Neural progenitor cell (in vitro differentiated cells): Measurements from ENCODE around the gene MSI2. TPM values are rescaled to one million over a fixed set of nuclear protein-coding genes. Genes with fewer than 3 reads are reported as not detected.

Source experiments
- DNase-seq: peaks from one replicate; pipeline ENCODE4 v3.0.0-alpha.2; 2016; ENCODE audit warnings: low spot score
- H2AFZ ChIP-seq: fragments of 200-600 bp; sonication (generic); replicated peaks from 2 replicates; pipeline ENCODE4 v1.6.1; 2016; ENCODE audit warnings: antibody characterized with exemption
- H3F3A ChIP-seq: fragments of 200-600 bp; sonication (generic); 2 replicates; pipeline ENCODE4 v1.6.1; 2016; ENCODE audit warnings: antibody characterized with exemption, low read depth
- H3K27ac ChIP-seq: fragments of 200-600 bp; sonication (generic); 2 replicates; pipeline ENCODE4 v1.5.1; 2016; ENCODE audit warnings: mild to moderate bottlenecking
- H3K27me3 ChIP-seq: fragments of 200-600 bp; sonication (generic); 2 replicates; pipeline ENCODE4 v1.6.1; 2016; ENCODE audit warnings: mild to moderate bottlenecking, moderate library complexity
- H3K36me3 ChIP-seq: fragments of 200-600 bp; sonication (generic); 2 replicates; pipeline ENCODE4 v1.5.1; 2016
- H3K4me1 ChIP-seq: fragments of 200-600 bp; sonication (generic); 2 replicates; pipeline ENCODE4 v1.6.1; 2016; ENCODE audit warnings: mixed run types
- H3K4me2 ChIP-seq: fragments of 200-600 bp; sonication (generic); 2 replicates; pipeline ENCODE4 v1.6.1; 2016
- H3K4me3 ChIP-seq: fragments of 200-600 bp; sonication (generic); 2 replicates; pipeline ENCODE4 v1.5.1; 2016
- H3K79me2 ChIP-seq: fragments of 200-600 bp; sonication (generic); 2 replicates; pipeline ENCODE4 v1.6.1; 2016; ENCODE audit warnings: low read depth
- H3K9ac ChIP-seq: fragments of 200-600 bp; sonication (generic); 2 replicates; pipeline ENCODE4 v1.6.1; 2016
- H3K9me3 ChIP-seq: fragments of 200-600 bp; sonication (generic); 2 replicates; pipeline ENCODE4 v1.5.1; 2016; ENCODE audit warnings: low read depth
- H4K20me1 ChIP-seq: fragments of 200-600 bp; sonication (generic); 2 replicates; pipeline ENCODE4 v1.6.1; 2016; ENCODE audit warnings: low read depth
- H3K27ac Mint-ChIP-seq: 3 replicates; pipeline ENCODE4 v1.8.0; 2021; ENCODE audit warnings: mixed read lengths
- H3K27me3 Mint-ChIP-seq: 2 replicates; pipeline ENCODE4 v1.8.0; 2022; ENCODE audit warnings: low read depth, mild to moderate bottlenecking, inconsistent platforms, moderate library complexity, mixed read lengths; ENCODE audit not compliant: insufficient read depth
- H3K36me3 Mint-ChIP-seq: 3 replicates; pipeline ENCODE4 v1.8.0; 2021; ENCODE audit warnings: mixed read lengths
- H3K4me1 Mint-ChIP-seq: 3 replicates; pipeline ENCODE4 v1.8.0; 2021; ENCODE audit warnings: mixed read lengths
- H3K4me3 Mint-ChIP-seq: 3 replicates; pipeline ENCODE4 v1.8.0; 2021; ENCODE audit warnings: mild to moderate bottlenecking, moderate library complexity, mixed read lengths
- H3K9me3 Mint-ChIP-seq: 3 replicates; pipeline ENCODE4 v1.8.0; 2020; ENCODE audit warnings: mixed read lengths
- EZH2 ChIP-seq: fragments of 200-600 bp; sonication (generic); IDR thresholded peaks from 2 replicates; pipeline ENCODE4 v1.6.1; 2017; ENCODE audit warnings: antibody characterized with exemption, mild to moderate bottlenecking, moderate library complexity
- EZH2phosphoT487 ChIP-seq: fragments of 200-600 bp; sonication (generic); IDR thresholded peaks from 2 replicates; pipeline ENCODE4 v1.6.1; 2017; ENCODE audit warnings: antibody characterized with exemption
- total RNA-seq: library from RNA; depleted of rRNA; stranded (reverse); fragments of >200 nt; gene quantifications from 2 replicates; pipeline ENCODE4 v1.2.3, GENCODE V29; 2015; ENCODE audit warnings: low replicate concordance
- TF ChIP-seq, protein P1 (sequence below): fragments of 200-600 bp; sonication (generic); IDR thresholded peaks from 2 replicates; pipeline ENCODE4 v1.5.1; 2017; ENCODE audit warnings: antibody characterized with exemption, mild to moderate bottlenecking

The MSI2 gene
- total RNA-seq, 1 donor from 2014 or later: 96.9 TPM

- Histone ChIP-seq H3K4me2 (no peak overlapping the region), H3K9me3 (no peaks in the 10 kb centered on the region), H4K20me1 (peaks cover 38% of the 10 kb centered on the region), H3K4me3 (no peak overlapping the region), H3K4me1 (peaks cover 19% of the 10 kb centered on the region), H2AFZ (no peak overlapping the region), H3K27ac (peak overlapping the region; percentile 53), H3K36me3 (no peaks in the 10 kb centered on the region), H3K79me2 (peaks cover 9% of the 10 kb centered on the region), H3K27me3 (no peaks in the 10 kb centered on the region), H3F3A (peaks cover 5% of the 10 kb centered on the region), H3K9ac (no peak overlapping the region)
- Mint-ChIP-seq H3K27ac (peak overlapping the region; percentile 15), H3K4me1 (peaks cover 74% of the 10 kb centered on the region), H3K9me3 (no peaks in the 10 kb centered on the region), H3K36me3 (peaks cover 45% of the 10 kb centered on the region), H3K4me3 (no peak overlapping the region), H3K27me3 (peaks cover 3% of the 10 kb centered on the region)
- no peak for DNase-seq
- TF ChIP-seq, protein P1, sequence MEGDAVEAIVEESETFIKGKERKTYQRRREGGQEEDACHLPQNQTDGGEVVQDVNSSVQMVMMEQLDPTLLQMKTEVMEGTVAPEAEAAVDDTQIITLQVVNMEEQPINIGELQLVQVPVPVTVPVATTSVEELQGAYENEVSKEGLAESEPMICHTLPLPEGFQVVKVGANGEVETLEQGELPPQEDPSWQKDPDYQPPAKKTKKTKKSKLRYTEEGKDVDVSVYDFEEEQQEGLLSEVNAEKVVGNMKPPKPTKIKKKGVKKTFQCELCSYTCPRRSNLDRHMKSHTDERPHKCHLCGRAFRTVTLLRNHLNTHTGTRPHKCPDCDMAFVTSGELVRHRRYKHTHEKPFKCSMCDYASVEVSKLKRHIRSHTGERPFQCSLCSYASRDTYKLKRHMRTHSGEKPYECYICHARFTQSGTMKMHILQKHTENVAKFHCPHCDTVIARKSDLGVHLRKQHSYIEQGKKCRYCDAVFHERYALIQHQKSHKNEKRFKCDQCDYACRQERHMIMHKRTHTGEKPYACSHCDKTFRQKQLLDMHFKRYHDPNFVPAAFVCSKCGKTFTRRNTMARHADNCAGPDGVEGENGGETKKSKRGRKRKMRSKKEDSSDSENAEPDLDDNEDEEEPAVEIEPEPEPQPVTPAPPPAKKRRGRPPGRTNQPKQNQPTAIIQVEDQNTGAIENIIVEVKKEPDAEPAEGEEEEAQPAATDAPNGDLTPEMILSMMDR: no peak
- TF ChIP-seq EZH2: no peak
- no peak for TF ChIP-seq EZH2phosphoT487
Measured at GRCh38 chr17:57562184-57562698, 305.9 kb downstream of the MSI2 start.

GRCh38 chr17:57563958-57564357 is 307.6 kb downstream of the MSI2 start:
- no peaks in the 10 kb centered on the region for H3K36me3 ChIP-seq
- no peak overlapping the region for H3K27ac ChIP-seq
- no peaks in the 10 kb centered on the region for H3K9me3 ChIP-seq
- H3K27me3 Mint-ChIP-seq: peaks cover 3% of the 10 kb centered on the region
- H3K4me2 ChIP-seq: no peak overlapping the region
- H3K9ac ChIP-seq: no peak overlapping the region
- H3K79me2 ChIP-seq: peaks cover 21% of the 10 kb centered on the region
- H4K20me1 ChIP-seq: peaks cover 34% of the 10 kb centered on the region
- peak overlapping the region; percentile 81 for H3K27ac Mint-ChIP-seq
- peaks cover 70% of the 10 kb centered on the region for H3K4me1 Mint-ChIP-seq
- peaks cover 43% of the 10 kb centered on the region for H3K36me3 Mint-ChIP-seq
- no peak overlapping the region for H2AFZ ChIP-seq
- H3F3A ChIP-seq: no peaks in the 10 kb centered on the region
- no peak overlapping the region for H3K4me3 Mint-ChIP-seq
- peaks cover 16% of the 10 kb centered on the region for H3K4me1 ChIP-seq
- H3K9me3 Mint-ChIP-seq: no peaks in the 10 kb centered on the region
- H3K4me3 ChIP-seq: no peak overlapping the region
- no peaks in the 10 kb centered on the region for H3K27me3 ChIP-seq
- TF ChIP-seq, protein P1: no peak
- TF ChIP-seq EZH2phosphoT487 (no peak), EZH2 (no peak)
- DNase-seq: no peak

DNA sequence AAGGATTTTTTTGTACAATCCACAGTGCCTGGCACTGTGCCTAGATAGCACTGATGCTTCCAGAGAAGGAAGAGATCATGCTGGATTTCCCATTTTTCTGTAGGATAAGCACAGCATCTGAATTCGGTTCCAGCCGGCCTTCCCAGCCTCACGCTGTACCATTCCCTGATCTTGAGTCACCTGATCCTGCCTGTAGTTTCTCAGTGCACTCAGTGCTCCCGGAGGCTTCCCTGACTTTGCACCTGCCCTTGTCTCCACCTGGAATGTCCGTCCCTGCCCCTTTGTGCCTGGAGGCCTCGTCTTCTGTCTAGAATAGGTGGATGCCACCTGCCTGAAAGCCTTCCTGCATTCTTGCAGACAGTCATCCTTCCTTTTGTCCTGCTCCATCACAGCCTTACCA is 308.9 kb downstream of the MSI2 start:
- no peak overlapping the region for H3K9ac ChIP-seq
- no peak overlapping the region for H2AFZ ChIP-seq
- peaks cover 36% of the 10 kb centered on the region for H4K20me1 ChIP-seq
- H3K27ac Mint-ChIP-seq: peak overlapping the region; percentile 72
- no peak overlapping the region for H3K4me3 Mint-ChIP-seq
- no peaks in the 10 kb centered on the region for H3K36me3 ChIP-seq
- H3K9me3 Mint-ChIP-seq: no peaks in the 10 kb centered on the region
- DNase-seq: no peak
- no peak overlapping the region for H3K27ac ChIP-seq
- no peaks in the 10 kb centered on the region for H3K27me3 ChIP-seq
- H3K4me1 Mint-ChIP-seq: peaks cover 73% of the 10 kb centered on the region
- H3K36me3 Mint-ChIP-seq: peaks cover 46% of the 10 kb centered on the region
- peaks cover 3% of the 10 kb centered on the region for H3F3A ChIP-seq
- H3K4me2 ChIP-seq: no peak overlapping the region
- H3K4me1 ChIP-seq: peaks cover 23% of the 10 kb centered on the region
- H3K27me3 Mint-ChIP-seq: peaks cover 2% of the 10 kb centered on the region
- no peak overlapping the region for H3K4me3 ChIP-seq
- peaks cover 22% of the 10 kb centered on the region for H3K79me2 ChIP-seq
- TF ChIP-seq EZH2phosphoT487 (no peak), EZH2 (no peak)
- TF ChIP-seq, protein P1: no peak
- no peaks in the 10 kb centered on the region for H3K9me3 ChIP-seq
